Frontal cortex (tissue), 4 donors: Measurements from ENCODE around the gene RPL35A. TPM values are rescaled to one million over a fixed set of nuclear protein-coding genes. Genes with fewer than 3 reads are reported as not detected.
"Not testable (repeated sequence)": the region's sequence is repeated elsewhere in the genome, so short reads cannot be mapped to it uniquely, and the experiment has no call there.

ENCODE experiments used
- DNase-seq, 2 donors: peaks; one replicate each; pipeline ENCODE4 v3.0.0; 2012; ENCODE audit warnings: low spot score in 2 of 2
- FAIRE-seq: peaks from 2 replicates; lab custom pipeline; 2012; peaks lifted over from hg19 to GRCh38; lab: Jason Lieb, UNC
- total RNA-seq: library from RNA; depleted of rRNA; stranded (reverse); fragments of >200 nt; gene quantifications from one replicate; pipeline ENCODE4 v1.2.3, GENCODE V29; 2014
- donor health status: control.
- donor health status: control.
- donor health status: control.

RPL35A gene
- total RNA-seq = 1,311 TPM

GRCh38 chr3:197949778-197950676 is at the start of gene RPL35A:
Gene RPL35A, plus strand, starts transcription at chr3:197950190. Its CDS starts 778 bp downstream, at chr3:197950968.
- DNase-seq (peak; percentile 66 to 77), FAIRE-seq (no peak)

DNA sequence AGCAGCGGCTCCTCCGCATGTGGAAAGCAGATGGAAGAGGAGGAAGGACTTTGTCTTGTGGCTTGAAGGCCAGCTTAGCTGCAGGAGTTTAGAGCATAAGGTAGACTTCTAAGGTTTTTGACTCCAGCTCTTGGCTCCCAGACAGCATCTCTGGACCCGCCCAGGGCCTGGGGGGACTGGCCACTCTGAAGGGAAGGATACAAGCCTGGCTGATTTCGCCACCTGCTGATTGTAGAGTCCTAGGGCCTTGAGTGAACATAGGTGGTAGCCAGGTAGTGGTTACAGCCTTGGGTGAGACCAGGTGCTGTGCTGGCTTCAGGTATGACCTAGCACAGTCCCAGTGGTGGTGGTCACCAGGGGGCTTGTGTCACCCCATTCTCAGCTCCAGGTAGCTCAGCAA is 48.4 kb upstream of the RPL35A start:
- FAIRE-seq (no peak), DNase-seq (no peak)

DNA sequence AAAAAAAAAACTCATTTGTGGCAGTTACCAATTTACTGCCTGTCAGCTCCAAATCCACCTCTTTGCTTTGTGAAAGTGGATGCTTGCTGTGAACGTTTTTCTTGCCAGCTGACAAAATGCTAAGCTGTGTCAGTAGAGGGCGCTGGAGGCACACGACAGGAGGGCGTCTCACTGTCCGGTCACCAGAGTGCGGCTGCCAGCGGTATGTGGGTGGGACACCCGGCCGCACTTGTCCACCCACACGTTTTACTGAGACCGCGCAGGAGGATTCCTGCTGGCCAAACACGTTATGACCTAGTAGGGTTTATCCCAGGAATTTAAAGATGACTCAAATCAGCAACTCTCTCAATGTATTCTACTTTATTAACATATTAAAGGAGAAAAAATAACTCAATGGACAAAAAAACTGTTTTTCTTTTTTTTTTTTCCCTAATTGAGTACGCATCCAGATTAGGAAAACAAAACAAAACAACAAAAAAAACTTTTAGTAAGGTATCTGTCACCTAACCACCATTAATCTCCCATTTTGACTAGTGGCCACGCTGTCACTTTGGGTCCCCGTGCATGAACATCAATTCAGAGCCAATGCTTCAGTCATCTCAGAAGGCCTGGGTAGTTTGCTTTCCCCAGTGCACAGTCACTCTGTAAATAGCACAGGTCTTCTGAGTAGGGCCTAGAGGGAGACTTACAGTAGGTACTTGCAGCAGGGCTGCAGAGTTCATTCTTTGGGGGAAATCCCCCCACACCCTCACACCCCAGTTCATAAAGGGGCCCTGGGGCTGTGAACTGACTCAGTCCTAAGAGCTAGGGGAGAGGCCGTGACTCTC is 43.8 kb upstream of the RPL35A start:
- FAIRE-seq (no peak), DNase-seq (peak; percentile 60 to 74)

GRCh38 chr3:197906850-197907187 is 43.2 kb upstream of the RPL35A start:
- DNase-seq (no peak), FAIRE-seq (no peak)

- FAIRE-seq = no peak
- DNase-seq = no peak
These were observed 42.8 kb upstream of the RPL35A start for GRCh38 chr3:197907196-197907595.

GRCh38 chr3:197908550-197908949 is 41.4 kb upstream of the RPL35A start:
- FAIRE-seq, DNase-seq: not testable (repeated sequence)

GRCh38 chr3:197908957-197909701 is 40.9 kb upstream of the RPL35A start:
- DNase-seq = no peak
- FAIRE-seq = no peak

DNA sequence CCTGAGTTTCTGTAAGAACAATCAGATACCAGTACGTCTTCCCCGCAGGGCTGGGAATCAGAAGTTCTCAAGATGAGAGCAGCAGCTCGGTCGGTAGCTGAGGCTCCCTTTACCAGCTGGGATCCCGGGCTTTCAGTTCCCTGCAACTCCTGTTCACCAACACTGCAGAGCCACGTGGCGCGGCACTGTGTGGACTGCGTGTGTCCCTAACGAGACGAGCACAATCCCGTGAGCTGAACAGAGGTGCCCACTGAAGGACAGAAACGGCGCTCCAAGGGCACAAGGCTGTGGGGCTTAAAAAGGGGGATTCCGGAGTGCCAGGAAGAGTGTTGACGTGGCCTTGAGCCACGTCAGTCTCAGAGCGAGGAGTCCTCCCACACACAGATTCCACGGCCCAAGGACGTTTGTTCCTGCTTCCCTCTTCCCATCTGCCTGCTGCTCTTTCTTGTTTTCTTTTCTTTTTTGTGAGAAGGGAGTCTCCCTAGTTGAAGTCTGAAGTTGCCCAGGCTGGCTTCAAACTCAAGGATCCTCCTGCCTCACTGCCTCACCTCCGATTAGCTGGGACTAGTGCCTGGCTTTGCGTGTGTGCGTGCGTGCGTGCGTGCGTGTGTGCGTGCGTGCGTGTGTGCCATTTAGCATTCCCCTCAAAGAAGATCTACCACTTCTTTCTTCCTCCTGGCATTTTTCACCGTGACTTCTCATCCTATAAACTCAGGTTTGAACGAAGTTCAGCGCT is 37.1 kb upstream of the RPL35A start:
- FAIRE-seq = no peak
- peak in 1 of 2 donors; percentile 24 for DNase-seq

- DNase-seq (no peak), FAIRE-seq (no peak)
These were observed 36.2 kb upstream of the RPL35A start for GRCh38 chr3:197913641-197914380.

DNA sequence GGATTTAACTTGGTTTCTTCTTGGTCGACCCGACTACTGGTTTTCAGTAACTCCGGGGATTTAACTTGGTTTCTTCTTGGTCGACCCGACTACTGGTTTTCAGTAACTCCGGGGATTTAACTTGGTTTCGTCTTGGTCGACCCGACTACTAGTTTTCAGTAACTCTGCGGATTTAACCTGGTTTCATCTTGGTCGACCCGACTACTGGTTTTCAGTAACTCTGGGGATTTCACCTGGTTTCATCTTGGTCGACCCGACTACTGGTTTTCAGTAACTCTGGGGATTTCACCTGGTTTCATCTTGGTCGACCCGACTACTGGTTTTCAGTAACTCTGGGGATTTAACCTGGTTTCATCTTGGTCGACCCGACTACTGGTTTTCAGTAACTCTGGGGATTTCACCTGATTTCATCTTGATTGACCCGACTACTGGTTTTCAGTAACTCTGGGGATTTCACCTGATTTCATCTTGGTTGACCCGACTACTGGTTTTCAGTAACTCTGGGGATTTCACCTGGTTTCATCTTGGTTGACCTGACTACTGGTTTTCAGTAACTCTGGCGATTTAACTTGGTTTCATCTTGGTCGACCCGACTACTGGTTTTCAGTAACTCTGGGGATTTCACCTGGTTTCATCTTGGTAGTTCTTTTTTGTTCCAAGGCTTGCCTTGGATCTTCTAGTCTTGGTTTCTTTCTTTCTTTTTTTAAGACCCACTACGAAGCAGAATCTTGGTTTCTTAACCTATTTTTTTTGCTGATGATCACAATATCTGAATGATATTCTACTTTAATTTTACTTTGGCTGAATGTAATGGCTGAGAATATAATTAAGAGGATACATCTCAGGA is 28.3 kb upstream of the RPL35A start:
- FAIRE-seq, DNase-seq: not testable (repeated sequence)

DNA sequence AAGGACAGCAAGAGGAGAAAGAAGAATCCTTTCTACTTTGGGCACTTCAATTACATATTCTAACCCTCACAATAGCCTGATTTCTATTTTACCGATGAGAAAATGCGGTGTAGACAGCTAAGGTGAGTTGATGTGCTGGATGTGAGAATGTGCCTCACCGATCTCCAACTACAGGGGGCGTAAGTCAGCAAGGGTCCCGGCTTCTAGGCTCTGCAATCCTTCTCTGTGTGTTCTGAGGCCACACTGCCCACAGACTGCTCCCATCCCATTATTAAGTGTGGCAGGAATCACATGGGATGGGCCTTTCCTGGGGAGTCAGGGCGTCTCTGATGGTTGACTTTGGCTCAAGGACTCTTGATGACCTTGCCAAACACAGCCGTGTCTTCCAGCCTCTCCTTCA is 23.6 kb upstream of the RPL35A start:
- no peak for FAIRE-seq
- no peak for DNase-seq

GRCh38 chr3:197927578-197927977 is 22.4 kb upstream of the RPL35A start:
- DNase-seq, FAIRE-seq: not testable (repeated sequence)

DNA sequence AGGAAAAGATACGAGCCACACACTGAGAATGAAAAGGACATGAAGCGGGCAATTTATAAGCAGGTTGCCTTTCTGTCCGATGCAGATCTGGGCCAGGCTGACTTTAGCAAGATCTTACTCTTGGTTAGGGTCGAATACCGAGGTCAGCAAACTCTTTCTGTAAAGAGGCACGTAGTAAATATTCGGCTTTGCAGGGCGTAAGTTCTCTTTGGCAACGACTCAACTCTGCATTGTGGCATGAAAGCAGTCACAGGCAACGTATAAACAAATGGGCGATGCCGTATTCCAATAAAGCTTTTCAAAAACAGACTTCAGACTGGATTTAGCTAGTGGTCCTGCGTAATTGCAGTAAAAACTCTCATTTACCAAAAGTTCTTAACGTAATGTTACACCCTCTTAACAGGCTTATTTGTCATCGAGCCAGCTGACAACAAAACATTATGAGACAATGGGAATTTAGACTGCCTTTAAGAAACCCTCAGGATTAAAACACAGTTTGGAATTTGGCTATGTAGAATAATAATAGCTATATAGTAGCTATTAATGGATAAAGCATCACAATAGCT is 13.1 kb upstream of the RPL35A start:
- FAIRE-seq (no peak), DNase-seq (no peak)

DNA sequence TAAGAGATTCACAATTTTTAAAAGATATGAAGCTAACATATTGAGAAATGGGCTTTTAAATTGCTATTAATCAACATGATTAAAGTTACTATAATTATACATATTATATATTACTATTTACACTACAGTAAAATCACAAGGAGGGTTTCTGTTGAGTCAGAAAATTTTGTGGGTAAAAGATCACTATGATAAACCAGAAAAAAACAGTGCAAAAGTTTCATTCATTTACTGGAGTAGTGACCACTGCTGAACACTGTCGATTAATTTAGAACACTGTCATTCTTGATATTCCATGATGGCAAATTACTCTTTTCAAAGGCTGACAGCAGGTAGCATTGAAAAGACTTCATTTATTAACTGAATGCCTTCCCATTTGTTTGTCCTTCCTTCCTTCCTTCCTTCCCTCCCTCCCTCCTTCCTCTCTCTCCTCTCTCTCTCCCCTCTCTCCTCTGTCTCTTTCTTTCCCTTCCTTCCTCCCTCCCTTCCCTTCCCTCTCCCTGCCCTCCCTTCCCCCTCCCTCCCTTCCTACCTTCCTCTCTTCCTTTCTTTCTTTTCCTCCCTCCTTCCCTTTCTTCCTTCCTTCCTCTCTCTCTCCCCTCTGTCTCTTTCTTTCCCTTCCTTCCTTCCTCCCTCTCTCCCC is 9.1 kb upstream of the RPL35A start:
- DNase-seq = no peak
- no peak for FAIRE-seq

DNA sequence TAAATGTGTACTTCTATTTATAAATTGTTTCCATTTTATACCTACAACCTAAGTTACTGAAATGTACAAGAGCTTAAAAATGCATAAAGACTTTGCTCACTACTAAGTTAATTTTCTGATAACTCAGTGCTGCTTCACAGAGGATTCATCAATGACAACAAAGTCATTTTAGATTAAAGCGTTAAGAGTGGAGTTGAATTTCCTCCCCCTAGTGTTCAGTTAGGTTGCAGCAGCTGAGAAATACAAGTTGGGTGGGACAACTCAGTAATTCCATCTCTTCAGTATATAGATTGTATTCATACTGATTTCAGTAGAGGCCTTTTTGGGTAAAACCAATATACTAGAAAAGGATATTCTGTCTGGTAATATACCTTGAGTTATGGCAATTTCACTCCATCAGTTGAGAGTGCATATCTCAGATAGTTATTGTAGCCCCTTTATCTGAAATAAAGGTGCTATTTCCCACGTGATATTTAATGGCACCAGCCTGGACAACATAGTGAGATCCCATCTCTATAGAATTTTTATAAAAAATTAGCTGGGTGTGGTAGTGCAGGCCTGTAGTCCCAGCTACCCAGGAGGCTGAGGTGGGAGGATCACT is 6.9 kb upstream of the RPL35A start:
- FAIRE-seq (peak; percentile 3), DNase-seq (peak in 1 of 2 donors; percentile 22)

- DNase-seq (no peak), FAIRE-seq (no peak)
These were observed 706 bp upstream of the RPL35A start for GRCh38 chr3:197949191-197949777.
